Effector memory CD4-positive, alpha-beta T cell (primary cell): ENCODE measurements around the gene CNTNAP3B.
"Not testable (repeated sequence)": the region's sequence is repeated elsewhere in the genome, so short reads cannot be mapped to it uniquely, and the experiment has no call there.

Experiments used
- DNase-seq, 3 donors: peaks; one replicate each; pipeline ENCODE4 v3.0.0-alpha.2; 2020
- H3K27ac ChIP-seq: 2 replicates; pipeline ENCODE4 v1.7.0; 2013; ENCODE audit warnings: mild to moderate bottlenecking, low read length, moderate library complexity; ENCODE audit not compliant: insufficient read depth, poor library complexity, severe bottlenecking
- H3K27me3 ChIP-seq: replicated peaks from 2 replicates; pipeline ENCODE4 v1.7.0; 2013; ENCODE audit warnings: mild to moderate bottlenecking, low read length; ENCODE audit not compliant: insufficient read depth, control insufficient read depth, poor library complexity, severe bottlenecking
- H3K36me3 ChIP-seq: 2 replicates; pipeline ENCODE4 v1.7.0; 2013; ENCODE audit warnings: mild to moderate bottlenecking, low read length, moderate library complexity; ENCODE audit not compliant: control insufficient read depth, insufficient read depth
- H3K4me1 ChIP-seq: 2 replicates; pipeline ENCODE4 v1.7.0; 2013; ENCODE audit warnings: low read length, mild to moderate bottlenecking; ENCODE audit not compliant: control insufficient read depth, insufficient read depth, poor library complexity, severe bottlenecking
- H3K4me3 ChIP-seq: 2 replicates; pipeline ENCODE4 v1.7.0; 2013; ENCODE audit warnings: low read length, low read depth, mild to moderate bottlenecking; ENCODE audit not compliant: insufficient read depth, poor library complexity, severe bottlenecking
- H3K9me3 ChIP-seq: 2 replicates; pipeline ENCODE4 v1.7.0; 2013; ENCODE audit warnings: mild to moderate bottlenecking, low read length, moderate library complexity; ENCODE audit not compliant: control insufficient read depth

The CNTNAP3B gene

DNA sequence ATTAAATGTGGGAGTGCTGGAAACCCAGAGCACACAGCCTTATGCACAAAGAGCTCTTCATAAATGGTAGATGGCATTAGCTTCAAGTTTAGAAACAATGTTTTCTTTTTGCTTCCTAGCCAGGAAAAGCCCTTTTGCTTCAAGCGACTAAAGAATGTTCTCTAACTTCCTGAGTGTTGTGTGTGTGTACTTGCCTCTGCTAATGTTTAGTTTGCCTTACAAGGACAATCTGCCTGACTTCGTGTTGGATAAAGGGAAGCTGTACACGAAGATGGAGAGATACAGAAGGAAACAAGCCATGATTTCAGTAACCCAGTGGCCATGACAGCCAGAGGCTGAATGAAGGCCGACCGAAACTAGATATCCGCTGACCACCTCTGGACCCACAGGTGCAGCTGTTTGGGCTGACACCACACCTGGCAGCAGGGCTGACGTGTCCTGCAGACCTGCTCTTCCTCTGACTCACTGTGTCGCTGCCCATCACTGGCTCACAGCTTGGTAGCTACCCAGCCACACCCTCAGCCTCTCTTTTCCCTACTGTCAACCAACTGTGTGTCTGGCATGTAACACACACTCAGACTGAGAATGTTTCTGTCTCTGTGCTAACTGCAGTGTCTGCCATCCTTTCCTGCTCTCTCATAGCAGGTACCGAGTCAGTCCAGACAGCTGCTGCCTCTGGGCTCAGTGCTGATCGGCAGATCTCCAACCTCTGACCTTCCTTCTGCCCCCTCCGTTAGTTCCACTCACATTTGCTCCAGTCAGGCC lies 59.0 kb downstream of the CNTNAP3B start:
- H3K4me3 ChIP-seq, DNase-seq, H3K4me1 ChIP-seq, H3K27ac ChIP-seq, H3K27me3 ChIP-seq, H3K9me3 ChIP-seq, H3K36me3 ChIP-seq: not testable (repeated sequence)

DNA sequence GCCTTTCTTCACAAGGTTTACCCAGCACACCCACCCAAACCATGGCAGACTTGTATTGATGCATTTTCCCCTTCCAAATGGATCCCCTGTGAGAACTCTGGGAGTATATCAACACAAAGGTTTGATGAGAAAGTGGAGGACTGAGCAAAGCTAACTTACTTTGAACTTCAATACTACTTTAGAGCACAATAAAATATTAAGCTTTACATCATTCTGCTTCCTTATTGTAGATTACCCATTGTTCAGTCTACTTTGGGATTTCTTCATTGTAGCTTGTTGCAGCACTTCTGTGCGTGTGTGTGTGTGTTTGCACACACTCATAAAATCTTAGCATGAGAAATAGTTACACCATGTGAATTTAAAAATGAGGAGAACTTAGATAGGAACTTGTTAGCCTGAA lies 75.4 kb downstream of the CNTNAP3B start:
- H3K36me3 ChIP-seq, DNase-seq, H3K9me3 ChIP-seq, H3K27ac ChIP-seq, H3K4me3 ChIP-seq, H3K4me1 ChIP-seq, H3K27me3 ChIP-seq: not testable (repeated sequence)

GRCh38 chr9:42050701-42051100 lies 78.5 kb downstream of the CNTNAP3B start:
- not testable (repeated sequence) for H3K36me3 ChIP-seq, DNase-seq, H3K4me3 ChIP-seq

GRCh38 chr9:42044422-42045010 lies 84.7 kb downstream of the CNTNAP3B start:
- not testable (repeated sequence) for H3K4me3 ChIP-seq, DNase-seq, H3K27me3 ChIP-seq, H3K27ac ChIP-seq, H3K4me1 ChIP-seq, H3K36me3 ChIP-seq, H3K9me3 ChIP-seq

More at GRCh38 chr9:42050701-42051100, 78.5 kb downstream of the CNTNAP3B start:
- not testable (repeated sequence) for H3K4me1 ChIP-seq, H3K9me3 ChIP-seq, H3K27ac ChIP-seq, H3K27me3 ChIP-seq

DNA sequence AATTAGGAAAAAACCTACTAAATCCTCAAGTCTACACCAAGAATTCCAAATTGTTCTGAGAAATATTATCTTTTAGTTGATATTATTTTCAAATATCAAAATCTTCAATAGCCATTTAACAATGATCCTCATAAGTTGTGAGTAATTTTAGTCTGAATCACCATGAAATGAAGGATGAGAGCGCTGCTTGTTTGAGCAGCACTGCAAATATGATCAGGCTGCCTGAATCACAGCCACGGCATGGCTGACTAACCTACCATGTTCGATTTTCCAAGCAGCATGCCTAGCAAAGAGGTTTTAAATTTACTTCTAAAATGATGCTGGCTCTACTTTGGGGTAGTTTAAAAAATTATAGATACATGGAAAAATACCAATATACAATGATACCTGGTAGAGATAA lies 95.7 kb downstream of the CNTNAP3B start:
- H3K36me3 ChIP-seq, DNase-seq, H3K27me3 ChIP-seq, H3K9me3 ChIP-seq, H3K4me3 ChIP-seq, H3K4me1 ChIP-seq, H3K27ac ChIP-seq: not testable (repeated sequence)

GRCh38 chr9:42020639-42021038 lies 108.6 kb downstream of the CNTNAP3B start:
- DNase-seq, H3K27ac ChIP-seq, H3K36me3 ChIP-seq, H3K9me3 ChIP-seq, H3K4me1 ChIP-seq, H3K4me3 ChIP-seq, H3K27me3 ChIP-seq: not testable (repeated sequence)

- H3K27ac ChIP-seq, H3K36me3 ChIP-seq, H3K27me3 ChIP-seq, H3K4me1 ChIP-seq, H3K4me3 ChIP-seq, DNase-seq, H3K9me3 ChIP-seq: not testable (repeated sequence)
Observed at GRCh38 chr9:42018220-42018922, 110.9 kb downstream of the CNTNAP3B start.

DNA sequence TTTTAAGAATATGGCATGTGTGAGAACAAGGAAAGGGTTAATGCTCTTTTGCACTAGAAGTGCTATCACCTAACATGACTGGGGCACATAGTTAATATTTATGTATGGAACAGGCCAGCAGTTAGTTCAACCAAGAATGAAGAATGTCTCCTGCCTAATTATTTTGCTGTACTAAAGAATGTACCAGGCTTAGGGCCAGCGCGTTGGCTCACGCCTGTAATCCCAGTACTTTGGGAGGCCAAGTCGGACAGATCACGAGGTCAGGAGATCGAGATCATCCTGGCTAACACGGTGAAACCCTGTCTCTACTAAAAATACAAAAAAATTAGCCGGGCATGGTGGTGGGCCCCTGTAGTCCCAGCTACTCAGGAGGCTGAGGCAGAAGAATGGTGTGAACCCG lies 114.9 kb downstream of the CNTNAP3B start:
- not testable (repeated sequence) for H3K36me3 ChIP-seq, H3K27ac ChIP-seq, H3K4me1 ChIP-seq, H3K9me3 ChIP-seq, DNase-seq, H3K27me3 ChIP-seq, H3K4me3 ChIP-seq

DNA sequence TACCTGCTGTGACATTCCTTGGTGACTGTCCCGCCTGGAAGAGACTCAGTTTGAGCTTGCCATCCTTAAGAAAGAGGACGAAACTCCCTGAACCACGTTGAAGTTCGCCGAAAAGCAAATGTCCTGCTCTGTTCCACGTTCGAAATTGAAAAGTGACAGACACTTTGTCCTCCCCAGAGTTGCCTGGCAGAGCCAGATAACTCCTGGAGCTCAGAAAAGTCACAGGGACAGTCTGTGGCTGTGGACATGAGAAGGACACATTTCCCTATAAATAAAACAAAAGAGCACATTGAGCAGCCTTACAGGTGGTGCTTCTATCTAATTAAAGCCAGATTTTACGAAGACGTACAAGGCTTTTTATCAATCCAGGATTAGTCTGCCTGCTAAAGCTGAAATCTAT lies 137.6 kb downstream of the CNTNAP3B start:
- not testable (repeated sequence) for DNase-seq, H3K36me3 ChIP-seq

DNA sequence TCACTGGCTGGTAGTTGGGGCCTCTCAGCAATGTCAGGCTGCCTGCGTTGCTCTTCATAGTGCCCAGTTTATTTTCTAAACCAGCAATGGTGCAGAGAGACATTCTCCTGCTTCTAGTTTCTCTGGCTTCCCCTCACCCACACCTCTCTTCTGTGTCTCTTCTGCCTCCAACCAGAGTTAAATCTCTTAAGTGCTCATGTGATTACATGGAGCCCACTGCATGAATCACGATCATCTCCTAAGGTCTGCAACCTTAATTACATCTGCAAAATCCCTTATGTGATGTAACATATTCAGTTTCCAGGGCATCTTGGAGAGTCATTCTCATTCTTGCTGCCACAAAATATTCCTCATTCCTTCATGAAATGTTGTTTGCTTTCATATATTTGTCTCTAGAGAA lies 149.0 kb downstream of the CNTNAP3B start:
- not testable (repeated sequence) for H3K9me3 ChIP-seq, H3K4me1 ChIP-seq, H3K27me3 ChIP-seq, DNase-seq, H3K4me3 ChIP-seq, H3K36me3 ChIP-seq, H3K27ac ChIP-seq

More for the DNA sequence above, 137.6 kb downstream of the CNTNAP3B start:
- H3K4me1 ChIP-seq, H3K4me3 ChIP-seq, H3K9me3 ChIP-seq, H3K27ac ChIP-seq, H3K27me3 ChIP-seq: not testable (repeated sequence)
